Skin epidermis (tissue), 12 donors: ENCODE data around the gene TIMM23.
"Not testable (repeated sequence)": the region's sequence is repeated elsewhere in the genome, so short reads cannot be mapped to it uniquely, and the experiment has no call there.

Experiments
- H3K27ac ChIP-seq, 21 experiments: fragments of 200-600 bp; sonication (generic) in 11 of 21; one replicate each; pipeline ENCODE4 v1.5.0; 2020; ENCODE audit warnings: mild to moderate bottlenecking in 3 of 21, inconsistent platforms in 2 of 21, moderate library complexity in 2 of 21
- H3K4me3 ChIP-seq, 7 experiments: fragments of 200-600 bp; sonication (generic) in 2 of 7; one replicate each; pipeline ENCODE4 v1.5.0; 2020; ENCODE audit warnings: inconsistent platforms in 2 of 7, mild to moderate bottlenecking in 2 of 7, moderate library complexity in 1 of 7

Gene TIMM23

DNA sequence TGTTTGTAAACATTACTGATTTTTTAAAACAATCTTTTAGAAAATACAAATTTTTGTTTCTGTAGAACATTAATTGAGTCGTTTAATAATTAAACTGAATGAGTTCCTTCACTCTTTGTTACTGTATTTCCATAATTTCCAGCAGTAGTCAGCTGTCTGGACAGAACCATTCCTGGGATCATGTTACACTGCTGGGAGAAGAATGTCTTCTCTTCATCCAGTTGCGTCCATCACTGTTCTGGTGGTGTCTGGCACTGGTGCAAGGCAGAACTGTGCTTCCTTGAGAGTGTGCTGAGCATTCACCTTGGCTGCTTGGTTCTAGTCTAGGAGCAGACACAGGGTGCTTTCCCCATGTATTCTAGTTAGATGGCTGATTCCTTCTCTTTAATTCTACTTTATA, 12.2 kb downstream of the TIMM23 start:
- H3K4me3 ChIP-seq, H3K27ac ChIP-seq: not testable (repeated sequence)

- H3K4me3 ChIP-seq, H3K27ac ChIP-seq: not testable (repeated sequence)
Observed at GRCh38 chr10:45985590-45985989, 13.3 kb downstream of the TIMM23 start.

DNA sequence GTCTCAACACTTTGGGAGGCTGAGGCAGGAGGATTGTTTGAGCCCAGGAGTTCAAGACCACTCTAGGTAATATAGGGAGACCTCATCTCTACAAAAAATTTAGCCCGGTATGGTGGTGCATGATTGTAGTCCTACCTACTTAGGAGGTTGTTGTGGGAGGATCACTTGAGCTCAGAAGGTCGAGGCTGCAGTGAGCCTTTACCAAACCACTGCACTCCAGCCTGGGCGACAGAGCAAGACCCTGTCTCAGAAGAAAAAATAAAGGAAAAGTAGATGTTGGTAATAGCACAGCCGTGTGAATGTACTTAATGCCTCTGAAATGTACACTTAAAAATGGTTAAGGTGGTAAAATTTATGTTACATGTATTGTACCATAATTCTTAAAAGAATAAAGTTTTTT, 25.3 kb downstream of the TIMM23 start:
- Histone ChIP-seq H3K27ac (no peak overlapping the region), H3K4me3 (no peak overlapping the region)

- no peak overlapping the region for H3K4me3 ChIP-seq
- no peak overlapping the region for H3K27ac ChIP-seq
Observed at GRCh38 chr10:45997994-45998763, 25.9 kb downstream of the TIMM23 start.

GRCh38 chr10:45999955-46000354, 27.7 kb downstream of the TIMM23 start:
- H3K27ac ChIP-seq, H3K4me3 ChIP-seq: not testable (repeated sequence)

DNA sequence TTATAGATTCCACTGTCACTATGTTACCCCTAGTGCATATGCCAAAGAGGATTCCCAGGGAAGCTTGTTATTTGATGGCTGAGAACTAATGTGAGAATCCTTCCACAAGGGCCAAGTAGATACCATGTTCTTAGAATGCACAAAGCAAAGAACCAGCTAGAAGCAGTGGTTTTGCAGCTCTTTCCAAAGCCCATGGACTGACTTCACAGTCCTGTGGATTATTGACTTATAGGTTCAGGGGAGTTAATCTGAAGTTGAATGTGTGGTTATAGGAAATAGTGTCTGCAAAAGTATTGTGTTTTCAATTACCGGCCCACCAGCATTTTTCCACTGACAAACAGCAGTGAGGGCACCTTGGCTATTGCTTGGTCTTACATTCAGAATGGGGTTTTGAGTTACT, 28.2 kb downstream of the TIMM23 start:
- H3K4me3 ChIP-seq: no peak overlapping the region
- no peak overlapping the region for H3K27ac ChIP-seq

GRCh38 chr10:46001187-46001756, 29.0 kb downstream of the TIMM23 start:
- Histone ChIP-seq H3K27ac (no peak overlapping the region), H3K4me3 (no peak overlapping the region)

DNA sequence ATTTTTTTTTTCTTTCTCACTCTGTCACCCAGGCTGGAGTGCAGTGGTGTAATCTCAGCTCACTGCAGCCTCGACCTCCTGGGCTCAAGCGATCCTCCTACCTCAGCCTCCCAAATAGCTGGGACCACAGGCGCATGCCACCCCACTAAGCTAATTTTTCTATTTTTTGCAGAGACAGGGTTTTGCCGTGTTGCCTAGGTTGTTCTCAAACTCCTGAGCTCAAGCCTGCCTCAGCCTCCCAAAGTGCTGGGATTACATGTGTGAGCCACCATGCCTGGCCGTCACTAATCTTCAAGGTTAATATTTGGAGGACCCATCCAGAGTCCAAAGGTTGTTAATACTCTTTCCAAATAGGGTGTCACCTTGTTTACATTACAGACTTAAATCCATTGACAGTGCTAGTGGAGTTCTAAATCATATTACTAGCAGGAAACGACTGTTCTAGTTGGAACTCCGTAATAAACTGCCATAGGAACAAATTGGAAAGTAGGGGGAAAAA, 29.9 kb downstream of the TIMM23 start:
- not testable (repeated sequence) for H3K4me3 ChIP-seq, H3K27ac ChIP-seq

- no peak overlapping the region for H3K4me3 ChIP-seq
- no peak overlapping the region for H3K27ac ChIP-seq
Observed at GRCh38 chr10:46002916-46003693, 30.8 kb downstream of the TIMM23 start.

DNA sequence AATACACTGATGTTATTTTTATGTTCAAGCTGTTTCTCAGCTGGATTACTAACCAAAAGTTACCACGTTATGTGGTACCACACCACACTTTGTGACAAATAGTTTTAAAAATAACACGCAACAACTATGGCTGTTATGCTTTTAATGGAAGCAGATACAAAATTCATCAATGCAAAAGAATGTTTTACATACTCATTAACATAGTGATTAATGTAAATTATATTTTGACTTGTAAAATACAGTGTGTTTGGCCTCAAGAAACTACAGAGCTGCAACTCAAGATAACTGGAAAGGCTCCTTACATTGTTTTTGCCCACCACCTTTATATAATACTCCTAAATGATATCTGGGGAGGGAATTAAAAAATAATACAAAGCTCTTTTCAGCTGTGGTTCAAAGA, 32.7 kb downstream of the TIMM23 start:
- no peak overlapping the region for H3K4me3 ChIP-seq
- H3K27ac ChIP-seq: no peak overlapping the region

GRCh38 chr10:46005383-46005782, 33.1 kb downstream of the TIMM23 start:
- Histone ChIP-seq H3K27ac (no peak overlapping the region), H3K4me3 (no peak overlapping the region)

- Histone ChIP-seq H3K4me3 (no peak overlapping the region), H3K27ac (no peak overlapping the region)
Observed at GRCh38 chr10:46006219-46006618, 33.9 kb downstream of the TIMM23 start.

- H3K4me3 ChIP-seq: no peak overlapping the region
- H3K27ac ChIP-seq: no peak overlapping the region
Observed at GRCh38 chr10:46012746-46013145, 40.5 kb downstream of the TIMM23 start.

- H3K4me3 ChIP-seq: no peak overlapping the region
- H3K27ac ChIP-seq: no peak overlapping the region
Observed at GRCh38 chr10:46014206-46014605, 41.9 kb downstream of the TIMM23 start.

GRCh38 chr10:46014683-46015405, 42.6 kb downstream of the TIMM23 start:
- Histone ChIP-seq H3K27ac (no peak overlapping the region), H3K4me3 (no peak overlapping the region)

DNA sequence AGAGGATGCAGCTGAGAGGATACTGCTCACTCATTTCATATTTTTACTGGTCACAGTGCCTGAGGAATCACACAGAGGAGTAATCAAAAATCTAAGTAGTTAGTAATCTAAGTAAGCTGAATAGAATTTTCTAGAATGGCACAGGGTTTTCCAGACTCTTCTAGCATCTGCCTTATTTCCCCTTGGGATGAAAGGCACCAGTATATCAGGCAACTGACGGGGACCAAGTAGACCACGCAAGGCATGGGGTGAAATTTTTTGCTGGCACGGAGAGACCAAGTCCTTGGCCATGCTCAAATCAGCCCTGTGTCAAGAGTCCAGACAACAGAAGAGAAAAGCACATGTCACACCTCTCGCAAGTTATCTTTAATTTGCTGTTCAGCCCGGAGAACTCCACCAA, 43.9 kb downstream of the TIMM23 start:
- Histone ChIP-seq H3K27ac (no peak overlapping the region), H3K4me3 (no peak overlapping the region)

DNA sequence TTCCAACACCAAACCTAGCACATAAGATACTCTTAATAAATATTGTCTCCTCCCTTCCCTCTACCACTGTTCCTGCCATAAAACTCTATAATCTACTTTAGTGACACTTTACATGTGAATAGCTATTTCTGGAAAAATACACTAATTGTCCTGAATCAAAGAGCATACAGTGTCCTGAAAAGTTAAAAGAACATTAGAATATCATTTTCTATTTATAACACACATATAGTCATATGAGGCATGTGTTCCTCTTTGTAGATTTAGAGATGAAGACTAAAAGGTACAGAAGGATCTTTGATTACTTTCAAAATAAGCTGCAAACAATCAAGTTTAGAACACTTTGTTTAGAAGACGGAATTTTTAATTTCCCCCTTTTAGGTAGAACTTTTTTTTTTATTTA, 44.5 kb downstream of the TIMM23 start:
- Histone ChIP-seq H3K27ac (peak overlapping the region in 1 of 21 experiments; percentile 37), H3K4me3 (no peak overlapping the region)

DNA sequence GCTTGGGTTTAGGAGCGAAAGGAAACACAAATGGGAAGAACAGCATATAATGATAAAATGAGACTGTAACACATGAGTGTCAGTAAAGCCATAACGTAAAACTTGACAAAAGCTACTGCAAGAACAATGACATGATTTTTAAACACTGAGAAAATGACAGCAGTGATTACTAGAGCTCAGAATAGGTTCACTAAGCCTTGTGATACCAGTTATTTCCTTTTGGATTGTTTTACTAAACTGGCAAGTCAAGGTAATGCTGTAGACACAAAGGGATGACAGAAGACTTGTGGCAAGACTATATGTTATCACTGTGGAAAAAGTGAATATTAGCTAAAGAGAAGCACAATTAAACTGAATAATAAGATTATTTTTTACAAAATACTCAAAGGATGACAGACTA, 45.4 kb downstream of the TIMM23 start:
- H3K27ac ChIP-seq: peak overlapping the region in 7 of 21 experiments; percentile 1 to 77 (median 24)

DNA sequence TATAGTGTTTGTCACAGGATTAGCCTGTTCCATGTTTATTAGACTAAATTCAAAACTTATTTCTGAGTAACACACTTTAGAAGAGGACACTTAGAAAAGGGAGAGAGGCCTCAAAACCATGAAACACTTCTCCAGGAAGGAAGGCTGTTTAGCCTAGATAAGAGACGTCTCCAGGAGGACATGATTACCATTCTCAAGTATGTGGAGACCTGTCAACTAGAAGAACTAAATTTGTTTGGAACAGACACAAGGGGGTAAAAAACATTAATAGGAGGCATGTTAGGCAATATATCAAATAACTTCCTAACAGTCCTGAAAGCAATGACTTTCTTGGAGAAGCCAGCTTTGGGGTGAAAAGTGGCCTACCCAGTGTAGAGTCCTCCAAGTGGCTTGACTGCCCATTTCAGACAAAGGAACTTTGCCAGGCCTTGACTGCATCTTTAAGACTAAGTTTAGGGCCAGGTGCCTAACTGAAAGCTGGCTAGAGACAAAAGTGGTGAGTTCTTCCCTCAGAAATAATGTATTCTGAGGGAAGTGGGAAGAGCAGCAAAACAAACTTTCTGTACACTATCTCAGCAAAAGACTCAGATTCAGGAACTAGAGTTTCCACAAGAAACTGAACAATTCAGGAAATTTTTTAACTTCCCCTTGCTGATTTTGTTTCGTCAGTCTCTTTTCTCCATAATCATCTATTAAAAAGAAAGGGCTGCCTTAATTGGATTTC, 46.3 kb downstream of the TIMM23 start:
- H3K27ac ChIP-seq: peak overlapping the region in 16 of 21 experiments; percentile 2 to 77 (median 30)
- H3K4me3 ChIP-seq: no peak overlapping the region

More for the DNA sequence above, 45.4 kb downstream of the TIMM23 start:
- no peak overlapping the region for H3K4me3 ChIP-seq
